Mucosa of descending colon (tissue), 3 donors: ENCODE data around the gene FAM43B. TPM values are rescaled to one million over a fixed set of nuclear protein-coding genes. Genes with fewer than 3 reads are reported as not detected.
"Not testable (repeated sequence)": the region's sequence is repeated elsewhere in the genome, so short reads cannot be mapped to it uniquely, and the experiment has no call there.

Experiments
- ATAC-seq: fragments of 200-7000 bp; cut with Tn5 transposase; one replicate; pipeline ENCODE4 v1.9.1; 2020; ENCODE audit warnings: mild to moderate bottlenecking, moderate library complexity
- DNase-seq, 3 donors: peaks; one replicate each; pipeline ENCODE4 v3.0.0-alpha.2; 2020
- H3K36me3 ChIP-seq: fragments of 200-600 bp; one replicate; pipeline ENCODE4 v1.8.0; 2021; ENCODE audit warnings: low read depth, mild to moderate bottlenecking
- H3K4me1 ChIP-seq: fragments of 200-600 bp; one replicate; pipeline ENCODE4 v1.8.0; 2021; ENCODE audit warnings: low read depth, mild to moderate bottlenecking
- H3K4me3 ChIP-seq: fragments of 200-600 bp; one replicate; pipeline ENCODE4 v1.8.0; 2021; ENCODE audit warnings: mild to moderate bottlenecking
- H3K9me3 ChIP-seq: fragments of 200-600 bp; one replicate; pipeline ENCODE4 v1.8.0; 2021; ENCODE audit warnings: mild to moderate bottlenecking
- intact Hi-C, 2 donors: fragments of 100-400 bp; cut with DNase I in 1 of 2; cut with micrococcal nuclease in 1 of 2; formaldehyde crosslinking; loops; one replicate each; pipeline versions ENCODE4 v1.11.0 to v1.11.1; 2022; cut with DNase I, micrococcal nuclease
- total RNA-seq, 3 donors: library from RNA; stranded (reverse); fragmentation: NEBNext Ultra II Directional in 2 of 3; extraction: Animal tissue kit (Norgen Biotek cat#: 25700) in 2 of 3; gene quantifications; one replicate each; pipeline versions ENCODE4 v1.2.1 to v1.2.4, GENCODE V29; 2021 to 2023
- TF ChIP-seq, protein P1 (sequence below): fragments of 200-600 bp; IDR thresholded peaks from one replicate; pipeline ENCODE4 v1.8.0; 2022; ENCODE audit warnings: antibody characterized with exemption, mild to moderate bottlenecking
- donor health status: DM: no; HTN: no; CAD: no; lungs with moderate emphysema.
- donor health status: DM: no; HTN: no; CAD: no.
- donor health status: DM: no; HTN: yes; CAD: no.

The FAM43B gene
- total RNA-seq, 3 donors from 2014 or later, result 0.14 to 0.92 (median 0.43) TPM

GRCh38 chr1:20511518-20512428 is 40.6 kb upstream of the FAM43B start:
- no peak for DNase-seq
- intact Hi-C loops, result no loop called here

GRCh38 chr1:20519609-20520262 is 32.6 kb upstream of the FAM43B start:
- not testable (repeated sequence) for DNase-seq, H3K36me3 ChIP-seq, H3K9me3 ChIP-seq, H3K4me3 ChIP-seq, ATAC-seq, H3K4me1 ChIP-seq
- intact Hi-C loops, result loop anchor here (5.0 to 10.0 kb wide), 2 partner anchors 113 to 125 kb away; partner anchors contain the start of gene PINK1 (in 1 of the 2)

More at GRCh38 chr1:20511518-20512428, 40.6 kb upstream of the FAM43B start:
- no peaks in the 10 kb centered on the region for H3K9me3 ChIP-seq
- H3K4me1 ChIP-seq, result peaks cover 5% of the 10 kb centered on the region
- no peak overlapping the region for H3K4me3 ChIP-seq
- no peak for ATAC-seq
- TF ChIP-seq, protein P1, sequence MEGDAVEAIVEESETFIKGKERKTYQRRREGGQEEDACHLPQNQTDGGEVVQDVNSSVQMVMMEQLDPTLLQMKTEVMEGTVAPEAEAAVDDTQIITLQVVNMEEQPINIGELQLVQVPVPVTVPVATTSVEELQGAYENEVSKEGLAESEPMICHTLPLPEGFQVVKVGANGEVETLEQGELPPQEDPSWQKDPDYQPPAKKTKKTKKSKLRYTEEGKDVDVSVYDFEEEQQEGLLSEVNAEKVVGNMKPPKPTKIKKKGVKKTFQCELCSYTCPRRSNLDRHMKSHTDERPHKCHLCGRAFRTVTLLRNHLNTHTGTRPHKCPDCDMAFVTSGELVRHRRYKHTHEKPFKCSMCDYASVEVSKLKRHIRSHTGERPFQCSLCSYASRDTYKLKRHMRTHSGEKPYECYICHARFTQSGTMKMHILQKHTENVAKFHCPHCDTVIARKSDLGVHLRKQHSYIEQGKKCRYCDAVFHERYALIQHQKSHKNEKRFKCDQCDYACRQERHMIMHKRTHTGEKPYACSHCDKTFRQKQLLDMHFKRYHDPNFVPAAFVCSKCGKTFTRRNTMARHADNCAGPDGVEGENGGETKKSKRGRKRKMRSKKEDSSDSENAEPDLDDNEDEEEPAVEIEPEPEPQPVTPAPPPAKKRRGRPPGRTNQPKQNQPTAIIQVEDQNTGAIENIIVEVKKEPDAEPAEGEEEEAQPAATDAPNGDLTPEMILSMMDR, result no peak
- H3K36me3 ChIP-seq, result no peaks in the 10 kb centered on the region

DNA sequence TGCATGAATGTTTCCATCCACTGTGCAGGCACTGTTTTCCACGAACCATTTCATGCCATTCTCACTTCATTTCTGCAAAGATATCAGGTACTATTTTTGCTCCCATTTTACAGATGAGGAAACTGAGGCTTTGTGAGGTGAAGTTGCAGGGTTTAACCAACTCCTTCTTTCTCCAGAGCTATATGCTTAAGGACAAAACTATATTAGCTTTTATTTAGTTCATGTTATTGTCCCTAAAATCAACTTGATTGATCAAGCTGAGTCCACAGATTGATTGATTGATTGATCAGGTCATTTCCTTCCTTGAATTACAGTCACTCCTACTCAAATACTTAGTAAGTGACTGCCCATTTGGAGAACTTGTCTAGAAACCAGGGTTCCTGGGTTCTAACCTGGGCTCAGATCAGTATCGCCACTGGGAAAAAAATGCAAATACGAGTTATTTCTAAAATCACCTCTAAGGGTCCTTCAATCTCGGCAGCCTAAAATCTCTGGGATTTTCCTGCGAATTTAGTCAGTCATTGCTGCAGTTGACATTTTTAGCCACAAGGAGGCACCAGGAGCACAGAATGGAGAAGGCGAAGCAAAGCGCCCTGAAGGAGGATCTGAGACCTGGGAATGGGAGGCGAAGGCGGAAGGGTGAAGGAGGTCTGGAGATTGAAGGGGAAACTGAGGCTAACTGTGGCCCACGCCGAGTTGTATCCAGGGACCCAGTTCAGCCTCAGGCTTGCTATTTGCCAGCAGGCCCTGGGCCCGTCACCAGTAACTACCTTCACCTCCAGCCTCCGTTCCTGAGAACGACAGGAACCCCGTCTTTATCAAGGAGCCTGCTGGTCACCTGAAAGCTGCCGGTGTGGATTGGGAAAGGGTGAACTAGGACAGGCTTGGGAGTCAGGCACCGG is 30.2 kb upstream of the FAM43B start:
- no peaks in the 10 kb centered on the region for H3K36me3 ChIP-seq
- H3K4me1 ChIP-seq, result no peaks in the 10 kb centered on the region
- TF ChIP-seq, protein P1, result peak; percentile 69
- intact Hi-C loops, result loop anchor here (5.0 to 10.0 kb wide), 2 partner anchors 110 to 123 kb away; partner anchors contain the start of gene PINK1 (in 1 of the 2)
- no peak overlapping the region for H3K4me3 ChIP-seq
- H3K9me3 ChIP-seq, result no peaks in the 10 kb centered on the region
- DNase-seq (peak in 2 of 3 donors; percentile 56 to 92), ATAC-seq (peak; percentile 90)

DNA sequence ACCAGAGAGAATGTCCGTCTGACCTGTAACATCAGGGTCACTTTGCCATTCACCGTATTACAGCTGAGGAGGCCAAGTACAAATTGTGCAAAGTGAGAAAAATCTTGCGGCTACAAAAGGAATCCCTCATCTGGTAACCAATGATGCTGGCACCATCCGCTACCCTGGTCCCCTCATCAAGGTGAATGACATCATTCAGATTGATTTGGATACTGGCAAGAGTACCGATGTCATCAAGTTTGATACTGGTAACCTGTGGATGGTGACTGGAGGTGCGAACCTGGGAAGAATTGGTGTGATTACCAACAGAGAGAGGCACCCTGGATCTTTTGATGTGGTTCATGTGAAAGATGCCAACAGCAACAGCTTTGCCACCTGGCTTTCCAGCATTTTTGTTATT is 26.1 kb upstream of the FAM43B start:
- Histone ChIP-seq H3K4me1 (no peaks in the 10 kb centered on the region), H3K4me3 (no peak overlapping the region), H3K36me3 (no peaks in the 10 kb centered on the region), H3K9me3 (no peaks in the 10 kb centered on the region)
- ATAC-seq (no peak), DNase-seq (no peak)
- intact Hi-C loops, result loop anchor here in 1 of 2 donors (10.0 kb wide), 1 partner anchor 119 kb away; no protein-coding TSS in a partner anchor
- TF ChIP-seq, protein P1, result no peak

GRCh38 chr1:20528221-20528620 is 24.2 kb upstream of the FAM43B start:
- intact Hi-C loops, result loop anchor here in 1 of 2 donors (10.0 kb wide), 1 partner anchor 117 kb away; no protein-coding TSS in a partner anchor
- TF ChIP-seq, protein P1, result no peak

More at GRCh38 chr1:20528221-20528620, 24.2 kb upstream of the FAM43B start:
- Histone ChIP-seq H3K9me3 (no peaks in the 10 kb centered on the region), H3K36me3 (no peaks in the 10 kb centered on the region), H3K4me3 (no peak overlapping the region), H3K4me1 (no peaks in the 10 kb centered on the region)
- DNase-seq (no peak), ATAC-seq (no peak)
